ENCODE results near the gene LRSAM1.

The LRSAM1 gene

GRCh38 chr9:127500862-127501261 is 49.6 kb downstream of the LRSAM1 start:
- DNase-seq: no peak

GRCh38 chr9:127501821-127502343 is 50.6 kb downstream of the LRSAM1 start:
- no peak for DNase-seq

DNA sequence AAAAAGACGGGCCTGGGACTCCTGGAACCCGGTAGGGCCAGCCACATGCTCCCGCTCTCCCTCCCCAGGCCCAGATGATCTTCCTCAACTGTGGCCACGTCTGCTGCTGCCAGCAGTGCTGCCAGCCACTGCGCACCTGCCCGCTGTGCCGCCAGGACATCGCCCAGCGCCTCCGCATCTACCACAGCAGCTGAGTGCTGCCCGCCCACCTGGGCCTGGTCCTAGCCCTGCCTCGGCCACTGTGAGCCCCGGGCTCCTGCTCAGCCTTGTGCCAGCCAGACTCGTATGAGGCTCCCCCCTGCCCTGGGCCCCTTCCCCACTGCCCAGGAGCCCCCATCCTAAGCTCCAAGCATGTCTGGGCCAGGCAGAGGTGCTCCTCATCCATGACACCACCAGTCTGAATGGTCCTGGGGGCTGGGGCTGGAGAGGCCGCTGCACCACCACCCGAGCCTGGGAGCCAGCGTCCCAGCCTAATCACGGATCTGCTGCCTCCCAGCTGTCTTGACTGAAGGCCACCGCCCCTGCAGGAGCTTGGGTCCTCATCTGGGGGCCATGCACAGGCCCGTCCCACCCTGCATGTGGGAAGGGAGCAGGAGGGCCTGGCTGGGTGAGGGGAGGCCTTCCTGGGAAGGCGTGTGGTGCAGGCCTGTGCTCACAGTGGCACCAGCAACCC is 51.5 kb downstream of the LRSAM1 start:
- no peak for DNase-seq

DNA sequence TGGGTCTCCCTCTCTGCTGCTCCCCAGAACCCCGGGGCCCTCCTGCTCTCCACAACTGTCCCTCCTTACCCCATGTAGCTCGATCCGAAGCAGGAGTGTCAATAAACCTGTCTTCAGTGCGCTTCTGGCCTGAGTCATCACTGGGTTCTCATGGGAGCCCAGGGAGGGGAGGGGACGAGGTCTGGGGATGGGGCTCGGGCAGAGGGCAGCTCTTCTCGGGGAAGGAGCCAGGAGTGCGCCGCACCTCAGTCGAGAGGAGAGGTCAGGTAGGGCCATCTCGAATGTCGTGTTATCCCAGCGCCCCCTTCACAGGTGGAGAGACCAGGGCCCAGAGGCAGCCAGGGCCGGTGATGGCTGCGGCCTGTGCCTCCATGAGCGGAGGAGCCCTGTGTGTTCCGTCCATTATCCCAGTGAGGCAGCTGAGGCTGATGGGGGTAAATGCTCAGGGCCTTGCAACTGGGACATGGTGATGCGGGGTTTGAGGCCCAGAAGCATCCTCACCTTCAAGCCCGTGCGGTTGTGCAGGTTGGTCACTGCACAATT is 52.1 kb downstream of the LRSAM1 start:
- DNase-seq: no peak

DNA sequence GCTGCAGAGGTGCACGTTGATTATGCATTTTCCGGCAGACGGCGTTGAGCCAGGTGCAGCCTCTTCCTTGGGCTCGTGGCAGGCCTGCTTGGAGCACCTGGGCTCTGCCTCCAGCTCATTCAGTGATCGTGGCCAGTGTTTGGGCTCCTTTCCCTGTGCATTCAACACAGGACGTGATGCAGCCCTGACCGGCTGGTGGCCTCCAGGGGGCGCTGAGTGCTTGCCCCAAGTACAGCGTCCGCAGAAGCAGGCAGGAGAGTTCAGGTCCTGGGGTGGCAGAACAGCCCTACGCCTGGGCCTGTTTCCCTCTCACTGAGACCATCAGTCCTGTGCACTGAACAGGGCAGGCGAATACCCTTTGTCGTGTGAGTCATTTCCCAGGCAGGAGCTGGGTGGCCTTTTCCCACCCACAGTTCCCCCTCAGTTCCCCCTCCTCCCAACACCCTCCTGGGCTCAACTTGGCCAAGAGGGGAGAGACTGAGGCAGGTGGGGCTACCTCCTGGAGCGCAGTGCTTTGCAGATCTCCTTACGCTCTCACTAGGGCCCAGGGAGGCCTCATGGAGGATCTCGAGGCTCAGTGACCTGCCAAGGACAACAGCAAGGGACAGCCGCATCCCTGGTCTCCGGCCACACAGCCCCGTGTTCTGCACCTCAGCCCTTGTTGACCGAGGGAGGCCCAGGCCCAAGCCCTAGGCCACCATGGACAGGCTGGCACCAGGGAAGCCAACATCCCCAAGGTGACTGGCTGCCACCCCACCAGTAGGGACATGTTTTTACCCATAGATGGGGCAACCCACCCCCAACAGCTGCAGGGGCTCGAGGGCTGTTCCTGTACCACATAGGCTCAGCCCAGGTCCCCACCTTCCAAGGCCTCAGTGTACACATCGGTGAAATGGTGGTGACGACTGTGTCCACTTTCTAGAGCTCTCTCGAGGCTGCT is 52.9 kb downstream of the LRSAM1 start:
- DNase-seq: no peak

DNA sequence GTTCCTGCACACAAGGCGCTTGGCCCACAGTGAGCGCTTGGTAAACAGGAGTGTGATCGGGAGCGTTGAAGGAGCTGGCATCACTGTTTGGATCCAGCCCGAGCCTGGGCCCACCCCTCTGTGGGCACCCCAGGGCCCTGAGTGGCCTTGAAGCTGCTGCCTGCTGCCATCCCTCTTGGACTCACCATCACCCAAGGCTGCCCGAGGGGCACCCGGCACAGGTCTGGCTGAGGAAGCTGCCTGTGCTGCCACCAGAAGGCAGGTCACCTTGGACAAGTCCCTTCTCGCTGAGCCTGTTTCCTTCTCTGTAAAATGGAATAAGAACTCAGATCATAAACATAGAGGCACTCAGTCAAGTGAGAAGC is 53.6 kb downstream of the LRSAM1 start:
- no peak for DNase-seq

DNA sequence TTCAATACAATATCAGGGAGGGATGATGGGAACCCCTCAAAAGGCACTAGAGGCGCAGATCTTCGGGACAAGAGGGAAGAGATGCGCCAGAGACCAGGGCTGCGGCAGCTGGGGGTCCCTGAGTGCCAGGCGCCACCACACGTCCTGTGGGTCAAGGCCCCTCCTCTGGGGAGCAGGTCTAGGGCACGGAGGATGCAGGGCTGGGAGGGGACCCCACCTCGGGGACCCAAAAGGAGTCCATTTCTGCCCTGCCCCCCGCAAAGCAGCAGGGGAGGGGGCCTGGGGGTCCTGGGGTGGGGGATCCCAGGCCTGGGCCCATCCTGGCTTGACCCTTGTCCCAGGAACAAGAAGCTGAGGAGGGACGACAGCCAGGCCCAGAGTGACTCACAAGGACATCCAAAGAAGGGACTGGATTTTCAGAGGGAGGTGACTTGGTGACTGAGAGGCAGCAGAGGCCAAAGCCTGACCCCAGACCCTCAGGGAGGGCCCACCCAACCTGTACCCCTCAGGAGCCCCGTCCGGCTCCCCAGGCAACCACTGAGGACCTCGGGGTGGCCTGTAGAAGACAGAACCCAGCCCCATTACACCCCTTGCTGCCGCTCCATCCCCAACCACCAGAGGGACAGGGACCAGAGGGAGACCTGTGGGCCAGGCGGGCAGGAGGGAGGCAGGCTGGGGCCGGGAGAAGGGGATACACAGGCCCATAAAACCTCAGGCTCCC is 54.2 kb downstream of the LRSAM1 start:
- no peak for DNase-seq

DNA sequence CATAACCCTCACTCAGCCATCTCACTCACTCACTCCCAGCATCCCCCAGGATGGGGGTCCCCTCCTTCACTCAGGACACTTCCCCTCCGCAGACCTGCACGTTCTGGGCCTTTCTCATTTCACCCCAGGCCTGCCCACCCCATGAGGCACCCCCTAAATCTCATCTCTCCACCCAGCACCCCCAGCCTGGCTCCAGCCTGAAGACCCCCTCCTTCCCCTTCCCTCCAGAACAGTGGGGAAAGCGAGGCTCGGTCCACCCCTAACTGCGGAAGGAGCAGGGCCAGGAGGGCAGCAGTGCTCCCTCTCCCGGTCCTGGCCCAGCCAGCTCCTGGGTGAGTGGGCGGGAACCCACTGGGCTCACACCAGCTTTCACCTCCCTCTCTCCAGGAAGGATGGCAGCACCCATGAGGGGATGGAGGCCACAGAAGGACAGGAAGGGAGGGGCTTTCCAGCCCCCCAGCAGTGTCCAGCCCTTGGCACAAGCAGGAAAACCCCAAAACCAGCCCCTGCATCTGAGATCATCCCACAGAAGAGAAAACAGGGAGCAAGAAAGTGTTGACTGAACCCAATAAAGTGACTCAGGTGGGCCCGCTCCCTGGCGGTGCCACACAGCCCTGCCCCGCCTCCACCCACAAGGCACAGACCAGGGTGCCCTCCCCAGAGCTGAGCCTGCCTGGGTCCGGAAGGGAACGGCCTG is 55.0 kb downstream of the LRSAM1 start:
- no peak for DNase-seq

- no peak for DNase-seq
These were observed 55.8 kb downstream of the LRSAM1 start for GRCh38 chr9:127506814-127507750.

- no peak for DNase-seq
These were observed 56.7 kb downstream of the LRSAM1 start for GRCh38 chr9:127507751-127508648.

DNA sequence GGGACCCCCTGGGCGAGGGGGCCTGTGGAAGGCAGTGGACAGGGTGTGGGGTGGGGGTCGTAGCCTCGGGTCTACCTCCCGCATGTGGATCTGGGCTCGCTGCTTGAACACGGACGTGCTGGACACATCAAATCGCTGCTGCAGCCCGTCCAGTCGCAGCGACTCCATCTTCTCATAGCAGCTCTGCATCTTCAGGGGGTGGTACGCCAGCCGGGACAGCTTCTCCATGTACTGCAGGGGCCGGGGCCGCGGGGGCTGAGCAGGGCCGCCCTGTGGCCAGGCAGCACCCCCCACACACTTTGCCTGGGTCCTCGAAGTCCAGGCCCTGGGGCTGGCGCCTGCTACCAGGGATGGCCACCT is 57.6 kb downstream of the LRSAM1 start:
- DNase-seq: no peak

DNA sequence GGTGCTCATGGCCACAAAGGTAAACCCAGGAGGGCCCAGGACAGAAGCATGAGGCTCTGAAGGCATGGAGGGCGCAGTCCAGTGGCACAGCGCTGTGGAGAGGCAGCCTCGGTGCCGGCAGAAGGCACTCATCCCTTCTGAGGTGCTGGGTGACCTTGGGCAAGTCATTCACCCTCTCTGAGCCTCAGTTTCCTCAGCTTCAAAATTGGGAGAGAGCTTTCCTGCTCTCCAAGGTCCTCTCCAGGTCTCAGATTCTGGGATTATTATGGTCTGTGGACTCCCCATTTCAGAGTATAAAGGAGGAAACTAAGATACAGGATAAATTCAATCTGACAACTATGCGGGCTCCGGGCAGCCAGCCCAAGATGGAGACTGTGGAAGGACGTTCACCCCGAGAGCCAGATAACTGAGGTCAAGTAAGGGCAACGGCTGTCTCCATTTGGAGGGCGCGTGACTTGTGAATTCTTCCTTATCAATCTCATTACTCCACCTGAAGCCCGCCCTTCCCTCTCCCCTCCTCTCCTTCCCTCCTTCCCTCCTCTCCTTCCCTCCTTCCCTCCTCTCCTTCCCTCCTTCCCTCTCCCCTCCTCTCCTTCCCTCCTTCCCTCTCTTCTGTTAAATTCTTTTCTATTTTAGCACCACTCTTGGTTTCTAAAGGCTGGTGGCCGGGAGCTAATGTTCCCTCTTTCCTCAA is 58.1 kb downstream of the LRSAM1 start:
- DNase-seq: no peak

GRCh38 chr9:127509955-127510299 is 58.6 kb downstream of the LRSAM1 start:
- no peak for DNase-seq

DNA sequence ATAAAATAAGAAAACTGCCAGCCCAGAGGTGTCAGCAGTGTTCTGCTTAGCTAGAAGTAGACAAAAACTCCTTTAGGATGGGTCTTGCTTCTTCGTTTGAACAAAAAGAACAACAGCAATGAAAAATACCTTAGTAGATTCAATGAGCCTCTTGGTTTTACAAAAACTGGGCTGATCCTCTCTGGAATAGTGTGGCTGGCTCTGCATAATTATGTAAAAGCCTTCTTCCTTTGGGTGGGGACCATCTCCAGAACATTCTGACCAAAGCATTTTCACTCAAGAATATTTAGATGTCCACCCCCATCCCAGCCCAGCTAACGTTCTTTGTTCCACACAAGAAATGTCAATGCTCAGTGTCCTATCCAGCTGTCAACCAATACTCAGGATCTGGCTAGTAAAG is 63.2 kb downstream of the LRSAM1 start:
- no peak for DNase-seq

DNA sequence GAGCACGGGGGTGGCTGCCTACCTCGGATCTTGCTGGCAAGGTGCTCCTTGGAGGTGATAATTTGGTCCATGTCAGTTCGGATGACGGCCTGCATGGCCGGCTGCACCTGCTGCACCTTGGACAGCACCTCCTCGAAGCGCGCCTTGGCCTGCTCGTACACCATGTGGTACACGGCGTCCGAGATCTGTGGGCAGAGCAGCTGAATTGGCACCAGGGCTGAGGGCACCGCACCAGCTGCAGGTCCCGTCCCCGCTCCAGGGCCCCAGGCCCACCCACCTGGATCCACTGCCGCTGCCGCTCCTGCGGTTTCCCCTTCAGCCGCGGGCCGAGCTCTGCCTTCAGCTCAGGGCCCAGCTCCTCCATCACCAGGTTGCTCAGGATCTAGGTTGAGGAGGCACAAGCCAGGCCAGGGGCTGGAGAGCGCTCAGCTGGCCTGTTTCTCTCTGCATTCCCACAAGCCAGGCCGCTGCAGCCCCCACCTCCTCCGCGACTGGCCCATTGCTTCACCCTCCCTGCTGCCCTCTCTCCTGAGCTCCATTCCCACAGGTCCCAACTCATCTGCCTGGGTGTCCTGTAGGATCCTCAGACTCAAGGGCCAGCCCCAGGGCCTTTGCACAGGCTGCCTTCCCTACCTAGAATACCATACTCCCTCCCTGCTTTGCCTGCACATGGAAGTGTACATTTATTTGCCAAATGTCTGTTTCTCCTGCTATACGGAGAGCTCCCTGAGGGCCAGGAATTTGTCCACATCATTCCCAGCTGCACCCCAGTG is 65.7 kb downstream of the LRSAM1 start:
- DNase-seq: no peak

- DNase-seq: no peak
These were observed 66.3 kb downstream of the LRSAM1 start for GRCh38 chr9:127517620-127518019.

DNA sequence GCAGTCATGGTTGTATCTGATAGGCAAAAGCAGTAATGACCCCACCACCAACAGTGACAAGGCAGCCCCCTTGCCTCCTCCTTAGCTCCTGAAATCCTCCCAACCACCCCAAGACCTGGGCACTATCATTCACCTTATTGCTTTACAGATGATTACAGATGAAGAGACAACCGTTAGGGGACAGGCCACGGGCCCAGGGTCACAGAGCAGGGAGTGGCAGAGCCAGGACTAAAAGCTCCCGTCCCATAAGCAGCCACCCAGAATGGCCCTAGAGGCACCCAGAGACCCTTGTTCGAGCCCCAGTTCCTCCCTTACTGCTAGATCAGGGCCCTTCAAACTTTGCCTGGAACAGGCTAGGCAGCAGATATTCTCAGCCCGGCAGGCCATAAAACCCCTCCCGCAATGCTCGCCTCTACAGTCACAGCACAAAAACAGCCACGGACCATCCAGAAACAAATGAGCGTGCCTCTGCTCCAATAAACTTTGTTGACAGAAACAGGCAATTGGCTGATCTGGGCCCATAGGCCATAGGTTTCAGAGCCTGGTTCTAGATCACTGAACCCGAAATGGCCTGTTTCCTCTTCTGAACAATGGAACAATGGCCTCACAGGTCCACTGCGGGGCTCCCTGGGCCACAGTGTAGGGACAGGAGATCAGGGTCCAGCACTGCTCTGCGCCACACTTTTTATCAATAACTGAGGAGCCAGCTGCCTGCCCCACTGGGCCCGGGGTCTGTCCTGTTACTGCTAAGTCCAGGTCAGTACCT is 67.0 kb downstream of the LRSAM1 start:
- DNase-seq: no peak

All from cerebellar nuclear complex (tissue), 1 donor.